Stomach (tissue), 4 donors: ENCODE data around the gene SLC6A18.

Experiments used
- CTCF ChIP-seq, 7 experiments: fragments of 450-650 bp in 4 of 7; fragments of 200-600 bp in 3 of 7; sonication (generic) in 3 of 7; IDR thresholded peaks; one replicate each; pipeline ENCODE4 v1.5.1; 2016 to 2019; ENCODE audit warnings: antibody characterized with exemption in 7 of 7, control low read depth in 2 of 7, mild to moderate bottlenecking in 1 of 7
- POLR2A ChIP-seq, 4 donors: fragments of 450-650 bp; IDR thresholded peaks; one replicate each; pipeline ENCODE4 v1.6.1; 2016; ENCODE audit warnings: antibody characterized with exemption in 4 of 4, control low read depth in 2 of 4, mild to moderate bottlenecking in 1 of 4, moderate library complexity in 1 of 4

GRCh38 chr5:1270933-1271914, 46.0 kb downstream of the SLC6A18 start:
- TF ChIP-seq CTCF (IDR thresholded peaks at IDR 0.05) (no peak), POLR2A (IDR thresholded peaks at IDR 0.05) (no peak)
